Activated CD8-positive, alpha-beta memory T cell treated with anti-CD3 and anti-CD28 coated beads, Interleukin-2, amount 10 ng/mL, durations not matched to agents 7 days and 5 days (primary cell): ENCODE results near the gene ETF1. TPM values are rescaled to one million over a fixed set of nuclear protein-coding genes. Genes with fewer than 3 reads are reported as not detected.

ENCODE experiments used
- ATAC-seq: fragments of 150-1000 bp; cut with Tn5 transposase; one replicate; pipeline ENCODE4 v1.10.0; 2021; ENCODE audit warnings: moderate library complexity
- CTCF ChIA-PET: fragments of 350-600 bp; sonication (Branson Sonifier 250); formaldehyde crosslinking; loops from one replicate; lab custom pipeline; 2021; ENCODE audit warnings: antibody characterized with exemption; lab: Charles Lee
- DNase-seq: peaks from one replicate; pipeline ENCODE4 v3.0.0-alpha.2; 2020
- H3K27ac Mint-ChIP-seq: one replicate; pipeline ENCODE4 v1.8.0; 2021; ENCODE audit warnings: mild to moderate bottlenecking, mixed read lengths
- H3K27me3 Mint-ChIP-seq: one replicate; pipeline ENCODE4 v1.8.0; 2021; ENCODE audit warnings: mixed read lengths
- H3K36me3 Mint-ChIP-seq: one replicate; pipeline ENCODE4 v1.8.0; 2021; ENCODE audit warnings: mild to moderate bottlenecking, mixed read lengths
- H3K4me1 Mint-ChIP-seq: one replicate; pipeline ENCODE4 v1.8.0; 2021; ENCODE audit warnings: mixed read lengths
- H3K4me3 Mint-ChIP-seq: one replicate; pipeline ENCODE4 v1.8.0; 2021; ENCODE audit warnings: mild to moderate bottlenecking, moderate library complexity, mixed read lengths
- H3K9me3 Mint-ChIP-seq: one replicate; pipeline ENCODE4 v1.8.0; 2022; ENCODE audit warnings: low read depth, mixed read lengths
- total RNA-seq, 2 experiments: library from RNA; stranded (reverse); gene quantifications; one replicate each; pipeline ENCODE4 v1.2.3, GENCODE V29; 2021

ETF1 gene
- total RNA-seq, 2 experiments from 2014 or later: 92.2 to 134 TPM

DNA sequence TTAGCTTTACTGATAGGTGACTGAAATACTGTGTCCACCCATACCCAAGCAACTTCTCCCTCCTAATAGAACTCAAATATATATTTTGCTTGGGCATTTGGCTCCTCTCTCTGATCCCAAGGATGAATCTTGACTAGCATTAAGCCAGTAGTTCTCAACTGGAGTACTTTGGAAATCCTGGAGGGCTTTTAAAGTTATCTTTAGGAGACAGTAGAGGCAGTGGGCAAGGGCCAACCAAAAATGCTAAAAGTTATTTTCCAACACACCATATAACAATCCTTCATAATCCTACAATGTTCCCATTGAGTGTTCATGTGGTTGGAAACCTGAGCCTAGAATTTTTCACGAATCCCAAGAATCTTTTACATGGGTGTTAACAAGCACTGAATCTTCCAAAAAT, 11.1 kb upstream of the ETF1 start:
- no peak for ATAC-seq
- no peak overlapping the region for H3K27ac Mint-ChIP-seq
- H3K4me1 Mint-ChIP-seq: peaks cover 3% of the 10 kb centered on the region
- H3K4me3 Mint-ChIP-seq: no peak overlapping the region
- CTCF ChIA-PET: interaction anchor here (1.1 kb wide), 1 partner anchor 12 kb away, joined by 3 read pairs; no protein-coding TSS in a partner anchor
- no peaks in the 10 kb centered on the region for H3K9me3 Mint-ChIP-seq
- DNase-seq: no peak
- H3K36me3 Mint-ChIP-seq: peaks cover 51% of the 10 kb centered on the region
- no peaks in the 10 kb centered on the region for H3K27me3 Mint-ChIP-seq

DNA sequence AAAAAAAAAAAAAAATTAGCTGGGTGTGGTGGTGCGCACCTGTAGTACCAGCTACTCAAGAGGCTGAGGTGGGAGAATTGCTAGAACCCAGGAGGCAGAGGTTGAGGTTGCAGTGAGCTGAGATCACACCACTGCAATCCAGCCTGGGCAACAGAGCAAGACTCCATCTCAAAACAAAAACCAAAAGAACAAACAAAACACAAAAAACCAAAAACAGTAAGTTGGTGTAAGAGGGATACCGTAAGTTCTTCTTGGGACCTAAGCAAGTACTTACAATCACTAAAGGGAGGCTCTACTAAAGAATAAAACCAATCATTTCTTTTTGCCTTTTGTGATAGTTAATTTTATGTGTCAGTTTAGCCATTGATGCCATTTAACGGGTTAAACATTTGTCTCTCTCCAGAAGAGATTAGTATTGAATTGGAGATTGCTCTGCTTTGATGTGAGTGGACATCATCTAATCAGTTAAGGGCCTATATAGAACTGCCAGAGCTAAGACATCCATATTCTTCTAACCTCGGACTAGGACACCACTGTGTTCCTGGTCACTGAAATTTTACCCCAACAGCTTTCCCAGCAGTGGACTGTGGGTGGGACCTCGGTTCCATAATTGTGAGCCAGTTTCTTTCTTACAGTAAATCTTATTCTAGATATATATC, 10.5 kb upstream of the ETF1 start:
- no peak for DNase-seq
- Mint-ChIP-seq H3K9me3 (no peaks in the 10 kb centered on the region), H3K4me1 (peaks cover 4% of the 10 kb centered on the region), H3K4me3 (no peak overlapping the region), H3K36me3 (peaks cover 45% of the 10 kb centered on the region), H3K27me3 (no peaks in the 10 kb centered on the region), H3K27ac (peak overlapping the region; percentile 53)
- CTCF ChIA-PET: interaction anchor here (1.6 to 2.1 kb wide), 2 partner anchors 12 to 25 kb away, joined by 4 to 5 read pairs; no protein-coding TSS in a partner anchor
- no peak for ATAC-seq

DNA sequence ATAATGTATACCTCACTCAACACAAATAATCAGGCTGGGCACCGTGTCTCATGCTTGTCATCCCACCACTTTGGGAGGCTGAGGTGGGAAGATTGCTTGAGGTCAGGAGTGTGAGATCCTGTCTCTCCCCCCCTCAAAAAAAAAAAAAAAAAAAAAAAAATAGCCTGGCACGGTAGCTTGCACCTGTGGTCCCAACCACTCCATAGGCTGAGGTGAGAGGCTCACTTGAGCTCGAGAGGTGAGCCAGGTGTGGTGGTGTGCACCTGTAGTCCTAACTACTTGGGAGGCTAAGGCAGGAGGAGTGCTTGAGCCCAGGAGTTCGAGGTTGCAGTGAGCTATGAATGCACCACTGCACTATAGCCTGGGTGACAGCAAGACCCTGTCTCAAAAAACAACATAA, 9.6 kb upstream of the ETF1 start:
- Mint-ChIP-seq H3K4me1 (peaks cover 13% of the 10 kb centered on the region), H3K27ac (no peak overlapping the region), H3K27me3 (no peaks in the 10 kb centered on the region), H3K9me3 (no peaks in the 10 kb centered on the region), H3K4me3 (no peak overlapping the region), H3K36me3 (peaks cover 37% of the 10 kb centered on the region)
- no peak for ATAC-seq
- CTCF ChIA-PET: interaction anchor here (1.6 to 2.1 kb wide), 2 partner anchors 13 to 24 kb away, joined by 4 to 5 read pairs; no protein-coding TSS in a partner anchor
- no peak for DNase-seq

DNA sequence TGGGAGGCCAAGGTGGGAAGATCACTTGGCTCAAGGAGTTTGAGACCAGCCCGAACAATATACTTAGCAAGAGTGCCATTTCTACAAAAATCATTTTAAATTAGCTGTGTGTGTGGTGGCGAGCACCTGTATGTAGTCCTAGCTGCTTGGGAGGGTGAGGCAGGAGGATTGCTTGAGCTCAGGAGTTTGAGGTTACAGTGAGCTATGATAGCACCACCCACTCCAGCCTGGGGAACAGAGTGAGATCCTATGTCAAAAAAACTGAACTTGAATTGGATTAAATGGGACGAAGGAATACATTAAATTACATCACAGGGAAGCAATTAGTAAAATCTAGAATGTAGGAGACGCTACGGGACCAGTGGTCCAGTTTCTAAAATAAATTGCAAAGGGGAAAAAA, 6.4 kb upstream of the ETF1 start:
- H3K9me3 Mint-ChIP-seq: no peaks in the 10 kb centered on the region
- no peak for ATAC-seq

DNA sequence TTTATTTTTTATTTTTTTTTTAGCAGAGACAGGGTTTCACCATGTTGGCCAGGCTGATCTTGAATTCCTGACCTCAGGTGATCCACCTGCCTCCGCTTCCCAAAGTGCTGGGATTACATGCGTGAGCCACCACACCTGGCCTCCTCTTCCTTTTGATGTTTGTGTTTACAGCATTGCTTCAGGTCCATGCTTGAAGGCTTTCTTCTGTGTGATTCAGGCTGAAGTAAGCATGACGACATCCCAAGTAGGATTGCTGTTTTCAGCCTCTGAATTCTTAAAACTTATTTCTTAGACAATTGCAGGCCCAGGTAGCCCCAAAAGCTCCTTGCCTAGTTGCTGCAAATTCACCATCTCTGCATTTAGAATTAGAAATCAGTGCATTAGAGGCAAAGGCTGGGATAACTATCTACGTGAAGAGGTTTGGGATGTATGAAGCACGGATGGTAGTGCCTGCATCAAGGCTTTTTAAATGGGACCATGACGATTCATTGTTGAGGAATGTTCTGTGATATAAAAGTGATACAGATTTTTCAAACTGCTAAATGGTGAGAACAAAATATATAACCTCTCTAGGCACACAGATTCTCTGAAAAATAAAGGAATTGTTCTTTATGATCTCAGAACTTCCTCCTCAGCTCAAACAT, 3.0 kb upstream of the ETF1 start:
- Mint-ChIP-seq H3K27ac (peak overlapping the region; percentile 6), H3K4me1 (peaks cover 46% of the 10 kb centered on the region), H3K36me3 (peaks cover 13% of the 10 kb centered on the region), H3K27me3 (no peaks in the 10 kb centered on the region), H3K9me3 (no peaks in the 10 kb centered on the region), H3K4me3 (no peak overlapping the region)
- no peak for DNase-seq
- no peak for ATAC-seq
- CTCF ChIA-PET: interaction anchor here (1.0 to 2.3 kb wide), 2 partner anchors 11 to 33 kb away, joined by 3 to 5 read pairs; no protein-coding TSS in a partner anchor

More for the DNA sequence above, 6.4 kb upstream of the ETF1 start:
- Mint-ChIP-seq H3K4me1 (peaks cover 32% of the 10 kb centered on the region), H3K4me3 (no peak overlapping the region), H3K27ac (no peak overlapping the region), H3K36me3 (peaks cover 13% of the 10 kb centered on the region), H3K27me3 (no peaks in the 10 kb centered on the region)
- CTCF ChIA-PET: interaction anchor here (2.1 to 3.0 kb wide), 3 partner anchors 11 to 101 kb away, joined by 8 to 15 read pairs (median 8); no protein-coding TSS in a partner anchor
- DNase-seq: no peak

DNA sequence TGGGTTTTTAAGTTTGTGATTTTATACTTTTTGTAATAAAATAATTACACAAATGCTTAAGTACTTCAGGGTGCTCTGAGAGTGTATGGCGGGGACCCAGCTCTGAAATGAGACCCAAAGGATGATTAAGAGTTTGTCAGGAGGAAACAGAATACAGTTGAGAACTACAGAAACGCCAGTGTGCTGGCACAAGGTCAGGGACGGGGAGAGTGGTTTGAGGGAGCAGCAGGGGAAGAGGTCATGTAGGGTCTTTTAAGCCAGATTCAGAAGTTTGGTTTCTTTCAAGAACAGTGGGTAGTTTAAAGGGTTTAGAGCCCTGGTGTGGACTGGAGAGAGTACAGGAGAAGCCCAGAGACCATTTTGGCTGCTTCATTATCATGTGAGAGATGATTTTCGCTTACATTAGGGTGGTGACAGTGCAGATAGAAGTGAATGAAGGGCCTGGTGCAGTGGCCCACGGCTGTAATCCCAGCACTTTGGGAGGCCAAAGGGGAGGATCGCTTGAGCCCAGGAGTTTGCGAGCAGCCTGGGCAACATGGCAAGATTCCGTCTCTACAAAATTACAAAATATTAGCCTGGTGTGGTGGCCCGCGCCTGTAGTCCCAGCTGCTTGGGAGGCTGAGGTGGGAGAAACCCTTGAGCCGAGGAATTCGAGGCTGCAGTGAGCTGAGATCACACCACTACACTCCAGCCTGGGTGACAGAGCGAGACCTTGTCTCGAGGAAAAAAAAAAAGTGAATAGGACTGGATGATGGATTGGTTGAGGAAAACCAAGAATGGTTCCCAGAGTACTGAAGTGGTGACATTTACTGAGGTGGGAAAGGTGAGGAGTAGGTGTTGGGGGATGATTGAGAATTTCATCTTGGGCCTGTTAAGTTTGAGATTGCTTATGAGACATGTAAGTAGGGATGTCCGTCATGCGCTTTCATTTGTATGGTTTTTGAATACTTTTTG, 1.4 kb upstream of the ETF1 start:
- H3K4me3 Mint-ChIP-seq: peak overlapping the region; percentile 97
- CTCF ChIA-PET: interaction anchor here (0.5 to 3.0 kb wide), 9 partner anchors 21 to 192 kb away, joined by 3 to 22 read pairs (median 4); partner anchors contain the start of genes EGR1, HSPA9 and KDM3B
- peak overlapping the region; percentile 100 for H3K27ac Mint-ChIP-seq
- no peak for ATAC-seq
- H3K9me3 Mint-ChIP-seq: no peaks in the 10 kb centered on the region
- no peak for DNase-seq
- peaks cover 22% of the 10 kb centered on the region for H3K36me3 Mint-ChIP-seq
- H3K4me1 Mint-ChIP-seq: peaks cover 62% of the 10 kb centered on the region
- no peaks in the 10 kb centered on the region for H3K27me3 Mint-ChIP-seq

DNA sequence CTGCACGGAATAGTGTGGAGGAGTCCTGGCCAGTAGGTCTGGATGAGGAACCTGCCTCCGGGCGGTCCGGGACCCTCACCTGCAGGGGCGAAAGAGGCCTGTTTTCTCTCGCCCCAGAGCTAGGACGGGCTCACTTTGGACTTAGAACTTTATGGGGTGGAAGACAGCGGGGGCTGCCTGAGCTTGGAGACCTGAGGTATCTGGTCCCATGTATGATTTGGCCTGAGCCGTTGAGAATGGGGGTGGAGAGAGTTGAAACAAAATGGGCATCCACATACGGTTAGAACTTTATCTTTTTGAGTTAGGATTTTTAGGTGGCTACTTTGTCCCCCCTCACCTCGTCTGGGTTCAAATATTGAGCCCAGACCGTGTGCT, 681 bp upstream of the ETF1 start:
- Mint-ChIP-seq H3K27me3 (no peaks in the 10 kb centered on the region), H3K27ac (peak overlapping the region; percentile 100), H3K36me3 (peaks cover 28% of the 10 kb centered on the region), H3K4me3 (peak overlapping the region; percentile 97), H3K4me1 (peaks cover 67% of the 10 kb centered on the region), H3K9me3 (no peaks in the 10 kb centered on the region)
- no peak for DNase-seq
- ATAC-seq: peak; percentile 63
- CTCF ChIA-PET: interaction anchor here (1.0 to 3.0 kb wide), 10 partner anchors 22 to 191 kb away, joined by 3 to 22 read pairs (median 4); partner anchors contain the start of genes EGR1, HSPA9 and KDM3B

DNA sequence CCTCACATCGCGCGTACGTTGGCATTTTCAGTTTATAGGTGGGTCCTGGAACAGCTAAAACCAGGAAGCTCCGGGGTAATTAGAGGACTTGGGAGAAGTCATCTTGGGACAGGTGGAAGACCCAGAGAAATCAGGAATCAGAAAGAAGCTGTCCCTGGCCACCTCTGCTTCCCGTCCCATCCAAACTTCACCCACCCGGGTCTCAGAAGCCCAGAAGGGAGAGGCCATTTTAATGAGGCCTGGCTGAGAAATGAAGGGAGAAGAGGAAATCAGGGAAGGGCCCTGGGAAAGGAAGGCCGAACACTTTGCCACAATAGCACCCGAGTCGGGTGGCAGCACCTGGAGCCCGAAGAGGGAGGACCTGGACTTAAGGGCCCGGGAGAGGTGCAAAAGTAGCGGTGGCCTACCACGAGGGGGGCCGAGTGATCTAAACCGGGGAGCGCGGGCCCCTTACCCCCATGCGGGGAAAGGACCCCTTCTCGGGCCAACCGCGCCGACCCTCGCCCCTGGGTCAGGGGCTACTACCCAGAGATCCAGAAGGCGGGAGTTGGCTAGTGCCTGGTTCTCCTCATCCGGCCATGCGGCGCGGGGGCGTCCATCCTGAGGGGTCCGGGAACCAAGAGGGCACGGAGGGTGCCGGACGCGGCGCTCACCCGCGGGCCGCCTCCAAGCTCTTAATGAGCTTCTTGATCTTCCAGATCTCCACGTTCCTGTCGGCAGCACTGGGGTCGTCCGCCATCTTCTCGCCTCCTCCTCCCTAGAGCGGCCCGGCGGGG, 668 bp downstream of the ETF1 start:
- no peak for ATAC-seq
- H3K27ac Mint-ChIP-seq: peak overlapping the region; percentile 100
- peaks cover 30% of the 10 kb centered on the region for H3K36me3 Mint-ChIP-seq
- H3K4me3 Mint-ChIP-seq: peak overlapping the region; percentile 97
- H3K4me1 Mint-ChIP-seq: peaks cover 59% of the 10 kb centered on the region
- CTCF ChIA-PET: interaction anchor here (0.7 to 3.0 kb wide), 10 partner anchors 12 to 508 kb away, joined by 3 to 22 read pairs (median 4); partner anchors contain the start of genes EGR1, HSPA9 and KDM3B
- no peaks in the 10 kb centered on the region for H3K9me3 Mint-ChIP-seq
- no peaks in the 10 kb centered on the region for H3K27me3 Mint-ChIP-seq
- DNase-seq: no peak

DNA sequence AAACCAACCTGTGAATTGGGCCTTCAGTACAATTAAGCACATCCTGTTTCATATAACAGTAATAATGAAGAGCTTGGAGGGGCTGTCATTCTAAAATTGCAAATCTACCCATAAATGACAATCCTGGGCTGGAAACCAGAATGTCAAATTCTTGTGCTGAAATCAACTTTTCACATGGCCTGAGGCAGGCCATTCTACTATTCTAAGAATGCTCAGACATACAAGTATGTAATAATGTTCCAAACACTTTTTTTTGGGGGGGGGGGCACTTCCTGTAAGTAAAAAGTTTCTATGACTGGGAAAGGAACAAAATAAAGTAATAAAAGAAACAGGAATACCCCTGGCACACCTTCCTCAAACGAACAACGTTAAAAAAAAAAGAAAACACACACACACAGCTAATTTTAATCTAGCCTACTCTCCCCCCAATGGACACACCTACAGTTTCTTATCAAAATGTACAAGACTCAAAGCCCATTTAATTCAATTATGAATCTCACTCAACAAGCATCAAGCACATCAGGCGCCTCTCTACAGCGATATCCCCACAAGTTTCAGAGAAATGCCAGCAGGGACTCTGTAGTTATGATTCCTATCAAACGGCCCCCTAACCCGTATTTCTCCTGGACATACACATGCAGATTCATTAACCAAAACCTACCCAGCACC, 1.4 kb downstream of the ETF1 start:
- Mint-ChIP-seq H3K27me3 (no peaks in the 10 kb centered on the region), H3K4me1 (peaks cover 65% of the 10 kb centered on the region), H3K4me3 (peak overlapping the region; percentile 97), H3K36me3 (peaks cover 32% of the 10 kb centered on the region), H3K9me3 (no peaks in the 10 kb centered on the region), H3K27ac (peak overlapping the region; percentile 100)
- CTCF ChIA-PET: interaction anchor here (0.7 to 3.0 kb wide), 5 partner anchors 11 to 861 kb away, joined by 3 to 18 read pairs (median 3); partner anchors contain the start of gene KDM3B
- no peak for DNase-seq
- no peak for ATAC-seq

DNA sequence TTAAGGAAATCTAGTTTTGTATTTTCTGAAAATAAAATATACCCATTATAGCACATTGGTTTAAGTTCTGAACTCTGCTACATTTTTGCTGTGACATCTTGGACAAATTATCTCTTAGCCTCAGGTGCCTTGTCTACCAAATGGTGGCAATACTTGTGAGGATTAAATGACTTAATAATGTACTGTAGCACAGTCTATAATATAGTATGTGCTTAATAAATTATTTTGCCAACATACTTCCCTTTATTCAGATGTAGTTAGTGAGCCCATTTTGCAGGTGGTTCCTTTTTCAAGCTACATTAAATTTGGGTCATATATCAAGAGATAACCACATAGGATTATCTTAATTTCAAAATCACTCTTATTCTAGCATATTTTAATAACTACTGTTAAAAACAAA, 3.2 kb downstream of the ETF1 start:
- peak overlapping the region; percentile 18 for H3K4me3 Mint-ChIP-seq
- H3K9me3 Mint-ChIP-seq: no peaks in the 10 kb centered on the region
- DNase-seq (no peak), ATAC-seq (no peak)
- no peaks in the 10 kb centered on the region for H3K27me3 Mint-ChIP-seq
- H3K27ac Mint-ChIP-seq: peak overlapping the region; percentile 1
- CTCF ChIA-PET: interaction anchor here (1.7 to 2.0 kb wide), 2 partner anchors 9 to 36 kb away, joined by 6 to 8 read pairs; no protein-coding TSS in a partner anchor
- H3K4me1 Mint-ChIP-seq: peaks cover 59% of the 10 kb centered on the region
- H3K36me3 Mint-ChIP-seq: peaks cover 36% of the 10 kb centered on the region

DNA sequence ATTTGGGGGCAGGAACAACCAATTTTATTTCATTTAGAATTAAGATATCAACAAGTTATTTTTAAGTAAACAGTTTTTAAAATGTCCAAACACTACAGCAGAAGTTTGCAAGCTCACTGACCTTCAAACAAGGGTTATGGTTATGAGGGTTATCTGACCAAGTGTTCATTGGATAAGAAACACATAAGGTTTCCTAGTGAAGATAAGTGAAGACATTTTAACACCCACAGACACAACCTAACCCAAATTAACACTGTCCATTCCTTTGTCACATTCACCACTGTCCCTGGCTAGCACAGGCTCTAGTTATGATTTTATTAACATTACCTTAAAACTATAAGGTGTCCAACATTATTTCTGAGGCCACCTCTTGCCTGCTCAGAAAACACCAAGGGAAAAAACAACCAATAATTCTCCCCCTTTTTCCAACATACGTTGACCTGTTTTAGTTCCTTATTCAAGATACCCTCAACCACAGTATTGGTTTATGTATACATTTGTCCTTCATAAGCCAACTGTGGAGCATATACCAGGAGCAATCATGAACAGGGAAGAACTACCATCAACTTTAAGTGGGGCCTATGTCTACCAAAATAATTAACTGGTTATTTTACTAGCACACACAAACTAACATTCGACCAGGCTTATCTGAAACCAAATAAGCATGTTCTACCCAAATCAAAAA, 4.0 kb downstream of the ETF1 start:
- CTCF ChIA-PET: interaction anchor here (1.7 to 2.0 kb wide), 2 partner anchors 10 to 36 kb away, joined by 6 to 8 read pairs; no protein-coding TSS in a partner anchor
- Mint-ChIP-seq H3K4me3 (no peak overlapping the region), H3K4me1 (peaks cover 56% of the 10 kb centered on the region), H3K27me3 (no peaks in the 10 kb centered on the region), H3K9me3 (no peaks in the 10 kb centered on the region), H3K27ac (peak overlapping the region; percentile 53), H3K36me3 (peaks cover 39% of the 10 kb centered on the region)
- ATAC-seq: no peak
- DNase-seq: no peak
